AG08396 (cell line): ENCODE data around the gene CASS4.
"Not testable (repeated sequence)": the region's sequence is repeated elsewhere in the genome, so short reads cannot be mapped to it uniquely, and the experiment has no call there.

Source experiments
- DNase-seq: peaks from one replicate; pipeline ENCODE4 v3.0.0; 2012; ENCODE audit warnings: low spot score, mixed read lengths

Gene CASS4

DNA sequence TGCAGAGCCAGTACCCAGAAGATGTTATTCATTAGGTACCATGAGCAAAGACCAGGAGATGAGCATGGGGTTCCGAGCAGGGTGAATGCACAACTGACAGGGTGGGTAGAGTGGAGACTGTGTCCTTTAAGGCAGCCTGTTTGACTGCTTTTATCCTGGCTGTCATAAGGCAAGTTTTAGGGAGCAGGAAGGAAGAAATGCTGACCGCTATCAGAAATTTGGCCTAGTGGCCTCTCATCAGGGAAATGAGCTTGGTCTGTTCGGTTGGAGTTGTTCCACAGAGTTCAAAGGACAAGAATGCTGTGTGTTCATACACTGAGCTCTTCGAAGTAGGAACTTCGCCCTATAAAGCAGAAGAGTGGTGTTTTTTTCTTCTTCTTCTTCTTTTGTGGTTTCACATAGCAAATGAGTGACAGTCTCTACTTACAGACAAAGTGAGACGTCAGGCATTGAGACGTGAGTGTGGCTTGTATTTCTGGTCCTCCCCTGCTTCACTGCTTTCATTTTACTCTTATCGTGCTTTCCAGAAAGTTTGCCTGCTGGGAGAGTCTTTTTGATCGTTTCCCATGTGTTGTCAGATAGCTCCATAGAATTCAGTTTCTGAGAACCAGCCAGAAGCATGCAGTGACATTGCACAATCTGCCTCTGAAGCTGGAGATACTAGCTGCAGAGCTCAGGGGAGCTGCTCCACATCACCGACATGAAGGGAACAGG is at the start of gene CASS4:
Gene CASS4, plus strand, starts transcription at position 502 of the 714 bp plus-strand sequence. Its CDS starts 199 bp downstream, at position 701.
- peak; percentile 41 for DNase-seq

DNA sequence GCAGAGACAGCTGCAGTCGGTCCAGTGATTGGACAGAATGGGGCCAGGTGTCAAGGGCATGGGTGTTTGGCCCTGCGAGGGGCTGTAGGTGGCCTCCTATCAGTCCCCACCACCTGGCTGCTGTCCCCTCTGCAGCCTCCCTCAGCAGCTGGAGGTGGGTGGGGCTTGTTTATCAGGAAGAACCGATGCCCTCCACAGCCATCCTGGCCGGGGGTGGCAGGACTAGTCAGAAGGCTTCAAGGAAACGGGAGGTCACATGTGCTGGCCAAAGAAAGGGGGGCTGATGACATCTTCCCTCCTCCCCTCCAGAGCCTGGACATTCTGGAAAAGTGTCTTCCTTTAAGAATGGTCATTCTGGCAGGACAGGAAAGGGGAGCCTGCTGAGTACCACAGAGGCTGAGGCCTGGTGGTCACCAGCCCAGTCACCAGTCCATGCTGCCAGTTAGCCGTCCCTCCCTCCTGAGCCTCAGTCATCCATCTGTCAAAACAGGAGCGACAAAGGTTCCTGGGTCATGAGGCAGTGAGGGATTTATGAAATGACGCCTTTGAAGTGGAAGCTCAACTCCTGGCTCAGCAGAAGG is 49.1 kb upstream of the CASS4 start:
- DNase-seq: no peak

GRCh38 chr20:56363491-56363890 is 48.6 kb upstream of the CASS4 start:
- DNase-seq: no peak

GRCh38 chr20:56368351-56369134 is 43.5 kb upstream of the CASS4 start:
- no peak for DNase-seq

DNA sequence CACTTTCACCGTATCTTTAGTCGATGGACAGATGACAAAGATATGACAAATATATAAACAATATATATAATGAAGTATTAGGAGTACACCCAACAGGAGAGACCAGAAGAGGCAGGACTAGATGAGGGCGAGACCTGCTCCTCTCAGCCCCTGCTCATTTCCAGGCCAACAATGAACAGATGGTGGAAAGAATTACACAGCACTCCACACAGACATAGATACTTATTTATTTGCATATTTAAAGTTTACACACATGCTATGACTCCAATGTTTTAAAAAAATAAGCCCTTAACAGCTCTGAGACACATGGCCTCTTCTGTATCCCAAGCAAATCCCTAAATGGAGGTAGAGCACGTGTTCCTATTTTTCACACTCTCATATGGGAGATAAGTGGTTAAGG is 42.9 kb upstream of the CASS4 start:
- DNase-seq: no peak

GRCh38 chr20:56371977-56372376 is 40.1 kb upstream of the CASS4 start:
- DNase-seq: no peak

- DNase-seq: no peak
Observed at GRCh38 chr20:56372850-56373249, 39.2 kb upstream of the CASS4 start.

GRCh38 chr20:56373942-56374341 is 38.1 kb upstream of the CASS4 start:
- DNase-seq: peak; percentile 75

DNA sequence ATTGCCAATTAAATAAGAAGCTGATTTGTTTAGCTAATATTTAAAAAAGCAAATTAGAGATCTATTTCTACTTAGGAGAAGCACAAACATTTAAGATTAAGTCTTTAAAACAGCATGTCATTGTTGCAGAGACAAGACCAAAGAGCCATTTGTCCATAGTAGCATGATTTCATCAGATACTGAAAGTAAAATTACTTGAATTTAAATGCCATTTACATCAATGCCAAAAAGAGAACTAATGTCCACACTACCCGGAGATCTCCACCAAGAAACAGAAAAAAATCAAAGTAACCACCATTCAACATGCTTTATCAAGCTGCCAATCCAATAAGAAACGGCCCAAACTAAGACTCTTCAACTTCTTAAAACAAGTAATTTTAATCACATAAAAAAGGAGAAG is 35.7 kb upstream of the CASS4 start:
- DNase-seq: no peak

GRCh38 chr20:56378386-56378785 is 33.7 kb upstream of the CASS4 start:
- DNase-seq: no peak

DNA sequence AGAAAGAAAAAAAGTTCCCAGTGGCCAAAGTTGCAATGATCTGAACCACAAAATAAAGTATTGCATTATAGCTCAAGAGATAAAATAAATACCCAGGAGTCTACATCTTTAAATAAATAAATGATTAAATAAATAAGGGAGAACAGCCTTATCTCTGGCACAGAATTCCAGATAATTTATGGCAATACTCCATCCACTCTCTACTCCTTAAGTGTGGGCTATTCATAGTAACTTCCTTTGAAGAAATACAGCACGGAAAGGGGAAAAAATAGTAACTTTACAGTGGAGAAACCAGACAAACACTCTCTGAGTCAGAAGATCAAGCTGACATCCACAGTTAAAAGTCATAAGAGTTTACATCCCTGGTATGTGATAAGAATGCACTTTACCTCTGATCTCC is 31.7 kb upstream of the CASS4 start:
- peak; percentile 17 for DNase-seq

- no peak for DNase-seq
Observed at GRCh38 chr20:56381501-56381900, 30.6 kb upstream of the CASS4 start.

GRCh38 chr20:56382696-56383095 is 29.4 kb upstream of the CASS4 start:
- DNase-seq: no peak

GRCh38 chr20:56383334-56383733 is 28.7 kb upstream of the CASS4 start:
- no peak for DNase-seq

GRCh38 chr20:56385130-56385529 is 26.9 kb upstream of the CASS4 start:
- DNase-seq: no peak

DNA sequence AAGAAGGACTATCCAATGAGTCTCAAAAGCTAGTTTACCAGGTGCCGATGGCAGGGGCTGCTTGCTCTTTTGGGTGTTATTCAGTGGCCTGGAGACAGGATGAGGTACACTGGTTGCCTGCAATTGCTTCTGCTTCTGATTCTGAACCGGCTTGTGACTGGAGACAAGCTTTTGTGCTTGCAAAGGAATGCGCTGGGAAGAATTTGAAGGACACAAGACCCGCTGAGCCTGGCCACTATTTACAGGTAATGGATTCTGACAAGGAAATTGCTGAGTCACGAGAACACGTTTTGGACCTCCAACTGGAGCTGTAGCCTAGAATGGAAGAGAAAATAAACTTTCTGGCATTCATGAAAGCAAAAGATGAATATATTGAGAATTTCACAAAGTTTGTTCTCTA is 25.8 kb upstream of the CASS4 start:
- DNase-seq: no peak

DNA sequence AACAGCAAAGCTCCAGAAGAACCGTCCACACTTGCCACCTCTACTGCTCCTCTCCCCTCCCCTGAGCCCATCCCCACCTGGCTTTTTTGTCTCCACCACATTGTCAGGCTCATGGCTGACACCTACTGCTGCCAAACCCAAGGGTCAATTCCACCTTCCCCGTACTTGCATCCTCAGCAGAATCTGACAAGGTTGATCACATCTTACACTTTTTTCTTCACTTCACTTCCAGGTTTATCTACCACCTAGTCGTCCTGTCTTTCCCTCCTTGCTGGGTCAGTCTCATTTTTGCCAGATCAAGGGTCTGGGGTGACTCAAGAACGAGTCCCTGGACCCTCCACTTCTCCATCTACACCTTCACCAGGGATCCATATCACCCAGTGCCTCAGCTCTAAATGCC is 23.2 kb upstream of the CASS4 start:
- DNase-seq: no peak

GRCh38 chr20:56389807-56390206 is 22.3 kb upstream of the CASS4 start:
- DNase-seq: no peak

DNA sequence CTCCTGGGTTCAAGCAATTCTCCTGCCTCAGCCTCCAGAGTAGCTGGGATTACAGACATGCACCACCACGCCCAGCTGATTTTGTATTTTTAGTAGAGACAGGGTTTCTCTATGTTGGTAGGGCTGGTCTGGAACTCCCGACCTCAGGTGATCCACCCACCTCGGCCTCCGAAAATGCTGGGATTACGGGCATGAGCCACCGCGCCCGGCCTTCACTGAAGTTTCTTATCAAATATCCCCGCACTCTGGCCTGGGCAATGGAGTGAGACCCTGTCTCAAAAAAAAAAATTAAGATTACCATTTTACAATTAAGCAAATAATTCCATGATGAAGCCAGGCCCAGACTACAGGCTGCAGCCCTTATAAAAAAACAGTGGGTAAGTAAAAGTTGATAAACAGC is 21.7 kb upstream of the CASS4 start:
- DNase-seq: not testable (repeated sequence)

- DNase-seq: no peak
Observed at GRCh38 chr20:56391037-56391436, 21.0 kb upstream of the CASS4 start.

DNA sequence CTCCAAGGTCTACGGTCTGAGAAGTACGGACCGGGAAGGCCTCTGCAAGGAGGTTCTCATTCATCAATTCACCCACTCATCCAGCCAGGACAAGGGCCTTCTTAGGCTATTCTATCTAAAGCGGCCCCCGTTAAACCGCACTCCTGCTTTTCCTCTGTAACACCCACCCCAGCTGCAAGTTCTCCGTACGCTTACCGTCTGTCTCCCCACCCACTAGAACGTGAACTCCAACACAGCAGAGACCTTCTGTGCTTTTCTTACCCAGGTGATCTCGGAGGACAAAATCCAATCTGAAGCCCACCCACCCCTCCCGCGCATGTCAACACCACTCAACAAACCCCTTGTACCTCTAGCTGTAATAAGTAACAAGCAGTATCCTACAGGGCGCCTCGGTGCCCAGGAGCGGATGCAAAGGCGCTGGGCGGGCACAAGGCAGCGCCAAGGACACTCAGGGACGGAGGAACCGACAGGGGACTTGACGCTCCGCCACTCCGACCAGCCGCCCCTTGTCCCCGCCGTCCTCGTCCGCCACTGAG is 20.4 kb upstream of the CASS4 start:
- no peak for DNase-seq

GRCh38 chr20:56392132-56392880 is 19.8 kb upstream of the CASS4 start, which contains the start of the genes AURKA and CSTF1:
TSS of gene AURKA (minus strand) at chr20:56392215. CDS start at chr20:56388197, 4,018 bp downstream.
TSS of gene CSTF1 (plus strand) at chr20:56392645. CDS start at chr20:56395553, 2,908 bp downstream.
- peak; percentile 99 for DNase-seq
